ENCODE data around the gene TEX44. TPM values are rescaled to one million over a fixed set of nuclear protein-coding genes. Genes with fewer than 3 reads are reported as not detected.

The TEX44 gene
- total and polyA plus RNA-seq, 2 of the 13 experiments (the other 11 are each of a cell fraction or from before 2014, with no cell fraction given), result not detected

- TF ChIP-seq, protein P1, sequence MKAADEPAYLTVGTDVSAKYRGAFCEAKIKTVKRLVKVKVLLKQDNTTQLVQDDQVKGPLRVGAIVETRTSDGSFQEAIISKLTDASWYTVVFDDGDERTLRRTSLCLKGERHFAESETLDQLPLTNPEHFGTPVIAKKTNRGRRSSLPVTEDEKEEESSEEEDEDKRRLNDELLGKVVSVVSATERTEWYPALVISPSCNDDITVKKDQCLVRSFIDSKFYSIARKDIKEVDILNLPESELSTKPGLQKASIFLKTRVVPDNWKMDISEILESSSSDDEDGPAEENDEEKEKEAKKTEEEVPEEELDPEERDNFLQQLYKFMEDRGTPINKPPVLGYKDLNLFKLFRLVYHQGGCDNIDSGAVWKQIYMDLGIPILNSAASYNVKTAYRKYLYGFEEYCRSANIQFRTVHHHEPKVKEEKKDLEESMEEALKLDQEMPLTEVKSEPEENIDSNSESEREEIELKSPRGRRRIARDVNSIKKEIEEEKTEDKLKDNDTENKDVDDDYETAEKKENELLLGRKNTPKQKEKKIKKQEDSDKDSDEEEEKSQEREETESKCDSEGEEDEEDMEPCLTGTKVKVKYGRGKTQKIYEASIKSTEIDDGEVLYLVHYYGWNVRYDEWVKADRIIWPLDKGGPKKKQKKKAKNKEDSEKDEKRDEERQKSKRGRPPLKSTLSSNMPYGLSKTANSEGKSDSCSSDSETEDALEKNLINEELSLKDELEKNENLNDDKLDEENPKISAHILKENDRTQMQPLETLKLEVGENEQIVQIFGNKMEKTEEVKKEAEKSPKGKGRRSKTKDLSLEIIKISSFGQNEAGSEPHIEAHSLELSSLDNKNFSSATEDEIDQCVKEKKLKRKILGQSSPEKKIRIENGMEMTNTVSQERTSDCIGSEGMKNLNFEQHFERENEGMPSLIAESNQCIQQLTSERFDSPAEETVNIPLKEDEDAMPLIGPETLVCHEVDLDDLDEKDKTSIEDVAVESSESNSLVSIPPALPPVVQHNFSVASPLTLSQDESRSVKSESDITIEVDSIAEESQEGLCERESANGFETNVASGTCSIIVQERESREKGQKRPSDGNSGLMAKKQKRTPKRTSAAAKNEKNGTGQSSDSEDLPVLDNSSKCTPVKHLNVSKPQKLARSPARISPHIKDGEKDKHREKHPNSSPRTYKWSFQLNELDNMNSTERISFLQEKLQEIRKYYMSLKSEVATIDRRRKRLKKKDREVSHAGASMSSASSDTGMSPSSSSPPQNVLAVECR (CRISPR knock-in tag; IDR thresholded peaks at IDR 0.05; ENCODE audit: borderline replicate concordance), result peak; percentile 80
- TF ChIP-seq MAZ (IDR thresholded peaks at IDR 0.05; ENCODE audit: borderline replicate concordance, low read depth, low read length) (peak; percentile 91; the same call in 1 of the 2 replicates), MAZ (CRISPR knock-in tag; IDR thresholded peaks at IDR 0.05; ENCODE audit: low read depth) (peak; percentile 93), ZNF468 (CRISPR knock-in tag; IDR thresholded peaks at IDR 0.05) (no peak; the same call in 1 of the 2 replicates), ETV6 (CRISPR knock-in tag; conservative IDR thresholded peaks at IDR 0.05) (0 out of 2 replicates have a peak, but pooled peaks have one; percentile 19), ZNF18 (CRISPR knock-in tag; IDR thresholded peaks at IDR 0.05; ENCODE audit: insufficient replicate concordance) (peak; percentile 88), ZNF572 (CRISPR knock-in tag; IDR thresholded peaks at IDR 0.05) (no peak), PHF21A (CRISPR knock-in tag; IDR thresholded peaks at IDR 0.05) (peak; percentile 87; the same call in 1 of the 2 replicates), NFKBIZ (CRISPR knock-in tag; IDR thresholded peaks at IDR 0.05) (peak; percentile 42; the same call in 1 of the 2 replicates), REL (CRISPR knock-in tag; conservative IDR thresholded peaks at IDR 0.05) (peak; percentile 93; the same call in 1 of the 2 replicates), BRCA1 (CRISPR knock-in tag; IDR thresholded peaks at IDR 0.05) (no peak), PAF1 (CRISPR knock-in tag; IDR thresholded peaks at IDR 0.05) (no peak)
- TF ChIP-seq, protein P2, sequence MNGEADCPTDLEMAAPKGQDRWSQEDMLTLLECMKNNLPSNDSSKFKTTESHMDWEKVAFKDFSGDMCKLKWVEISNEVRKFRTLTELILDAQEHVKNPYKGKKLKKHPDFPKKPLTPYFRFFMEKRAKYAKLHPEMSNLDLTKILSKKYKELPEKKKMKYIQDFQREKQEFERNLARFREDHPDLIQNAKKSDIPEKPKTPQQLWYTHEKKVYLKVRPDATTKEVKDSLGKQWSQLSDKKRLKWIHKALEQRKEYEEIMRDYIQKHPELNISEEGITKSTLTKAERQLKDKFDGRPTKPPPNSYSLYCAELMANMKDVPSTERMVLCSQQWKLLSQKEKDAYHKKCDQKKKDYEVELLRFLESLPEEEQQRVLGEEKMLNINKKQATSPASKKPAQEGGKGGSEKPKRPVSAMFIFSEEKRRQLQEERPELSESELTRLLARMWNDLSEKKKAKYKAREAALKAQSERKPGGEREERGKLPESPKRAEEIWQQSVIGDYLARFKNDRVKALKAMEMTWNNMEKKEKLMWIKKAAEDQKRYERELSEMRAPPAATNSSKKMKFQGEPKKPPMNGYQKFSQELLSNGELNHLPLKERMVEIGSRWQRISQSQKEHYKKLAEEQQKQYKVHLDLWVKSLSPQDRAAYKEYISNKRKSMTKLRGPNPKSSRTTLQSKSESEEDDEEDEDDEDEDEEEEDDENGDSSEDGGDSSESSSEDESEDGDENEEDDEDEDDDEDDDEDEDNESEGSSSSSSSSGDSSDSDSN (CRISPR knock-in tag; IDR thresholded peaks at IDR 0.05), result peak; percentile 93
- TF ChIP-seq, protein P3, sequence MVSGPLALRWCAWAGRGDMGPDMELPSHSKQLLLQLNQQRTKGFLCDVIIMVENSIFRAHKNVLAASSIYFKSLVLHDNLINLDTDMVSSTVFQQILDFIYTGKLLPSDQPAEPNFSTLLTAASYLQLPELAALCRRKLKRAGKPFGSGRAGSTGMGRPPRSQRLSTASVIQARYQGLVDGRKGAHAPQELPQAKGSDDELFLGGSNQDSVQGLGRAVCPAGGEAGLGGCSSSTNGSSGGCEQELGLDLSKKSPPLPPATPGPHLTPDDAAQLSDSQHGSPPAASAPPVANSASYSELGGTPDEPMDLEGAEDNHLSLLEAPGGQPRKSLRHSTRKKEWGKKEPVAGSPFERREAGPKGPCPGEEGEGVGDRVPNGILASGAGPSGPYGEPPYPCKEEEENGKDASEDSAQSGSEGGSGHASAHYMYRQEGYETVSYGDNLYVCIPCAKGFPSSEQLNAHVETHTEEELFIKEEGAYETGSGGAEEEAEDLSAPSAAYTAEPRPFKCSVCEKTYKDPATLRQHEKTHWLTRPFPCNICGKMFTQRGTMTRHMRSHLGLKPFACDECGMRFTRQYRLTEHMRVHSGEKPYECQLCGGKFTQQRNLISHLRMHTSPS (CRISPR knock-in tag; IDR thresholded peaks at IDR 0.05; ENCODE audit: low read depth), result no peak
These were observed 21.2 kb downstream of the TEX44 start (continued) for GRCh38 chr2:231613663-231614558.
